HepG2 (cell line): ENCODE results near the gene SEMA3C. TPM values are rescaled to one million over a fixed set of nuclear protein-coding genes. Genes with fewer than 3 reads are reported as not detected.

Experiments used
- ATAC-seq: fragments of 200-7000 bp; cut with Tn5 transposase; 3 replicates; pipeline ENCODE4 v1.9.1; 2020; ENCODE audit warnings: mild to moderate bottlenecking, moderate library complexity
- BruUV-seq: library from RNA; stranded (reverse); fragments of 400-500 nt; replicated peaks from 2 replicates; lab custom pipeline; 2021; lab: Mats Ljungman, UMichigan
- CTCF ChIA-PET: fragments of 300-600 bp; formaldehyde crosslinking; extraction: SDS; loops from one replicate; lab custom pipeline; 2021; ENCODE audit warnings: low total read pairs, inconsistent platforms, low intra/inter-chr PET ratio; lab: Yijun Ruan, JAX
- POLR2A ChIA-PET: fragments of 350-600 bp; sonication (Branson Sonifier 250); formaldehyde crosslinking; loops from one replicate; lab custom pipeline; 2020; ENCODE audit warnings: antibody characterized with exemption, inconsistent platforms; lab: Yijun Ruan, JAX
- DNase-seq: peaks from one replicate; pipeline ENCODE4 v3.0.0-alpha.2; 2015; ENCODE audit warnings: low spot score
- FAIRE-seq: peaks from 3 replicates; lab custom pipeline; 2011; peaks lifted over from hg19 to GRCh38; lab: Jason Lieb, UNC
- H2AFZ ChIP-seq: one replicate; pipeline ENCODE4 v1.6.1; 2011; ENCODE audit warnings: low read length, inconsistent platforms
- H3K27ac ChIP-seq: fragments of 300-600 bp; 3 replicates; pipeline ENCODE4 v1.8.0; 2011; ENCODE audit warnings: mixed run types, mild to moderate bottlenecking, mixed read lengths, low read length, inconsistent platforms; ENCODE audit not compliant: insufficient read depth; ENCODE audit errors: extremely low read length
- H3K27me3 ChIP-seq, 2 experiments: fragments of 200-600 bp in 1 of 2; 2 replicates in 1 of 2; 3 replicates in 1 of 2; pipeline versions ENCODE4 v1.6.0 to v1.8.0; 2011; ENCODE audit warnings: low read length in 2 of 2, mild to moderate bottlenecking in 2 of 2, moderate library complexity in 2 of 2, inconsistent platforms in 1 of 2; ENCODE audit not compliant: insufficient read depth in 2 of 2, control insufficient read depth in 1 of 2
- H3K36me3 ChIP-seq, 2 experiments: fragments of 200-600 bp in 1 of 2; replicated peaks in 1 of 2; 2 replicates in 1 of 2; 3 replicates in 1 of 2; pipeline versions ENCODE4 v1.5.1 to v1.8.0; 2011; ENCODE audit warnings: low read length in 2 of 2, inconsistent platforms in 1 of 2; ENCODE audit not compliant: insufficient read depth in 2 of 2, control insufficient read depth in 1 of 2
- H3K4me1 ChIP-seq: 2 replicates; pipeline ENCODE4 v1.5.1; 2012; ENCODE audit warnings: low read length, inconsistent platforms; ENCODE audit not compliant: insufficient read depth
- H3K4me2 ChIP-seq: 2 replicates; pipeline ENCODE4 v1.6.0; 2011; ENCODE audit warnings: low read depth, low read length, inconsistent platforms
- H3K4me3 ChIP-seq, 3 experiments: fragments of 200-600 bp in 1 of 3; sonication (generic), shearing (Covaris generic) in 1 of 3; replicated peaks in 1 of 3; 2 replicates each; pipeline ENCODE4 v1.5.1; 2011 to 2016; ENCODE audit warnings: low read length in 3 of 3, inconsistent platforms in 2 of 3, low read depth in 2 of 3, mild to moderate bottlenecking in 2 of 3, control low read depth in 1 of 3, mixed read lengths in 1 of 3; ENCODE audit not compliant: insufficient read depth in 1 of 3
- H3K79me2 ChIP-seq: one replicate; pipeline ENCODE4 v1.6.1; 2011; ENCODE audit warnings: low read length, inconsistent platforms; ENCODE audit not compliant: insufficient read depth
- H3K9ac ChIP-seq: 2 replicates; pipeline ENCODE4 v1.6.0; 2011; ENCODE audit warnings: mild to moderate bottlenecking, low read depth, low read length, inconsistent platforms; ENCODE audit not compliant: insufficient read depth
- H3K9me3 ChIP-seq: 2 replicates; pipeline ENCODE4 v1.5.1; 2012; ENCODE audit warnings: mild to moderate bottlenecking, low read length
- H4K20me1 ChIP-seq: 2 replicates; pipeline ENCODE4 v1.6.0; 2011; ENCODE audit warnings: inconsistent platforms, mild to moderate bottlenecking, low read length, moderate library complexity; ENCODE audit not compliant: insufficient read depth
- CAMTA2 ChIP-seq: sonication (generic); formaldehyde crosslinking; IDR thresholded peaks from 2 replicates; pipeline ENCODE4 v1.4.0; 2020; ENCODE audit warnings: mild to moderate bottlenecking, missing genetic modification reagents, borderline replicate concordance
- CCAR2 ChIP-seq: fragments of 200-400 bp; formaldehyde crosslinking; optimal IDR thresholded peaks from 2 replicates; pipeline ENCODE3; 2018; ENCODE audit warnings: low read depth, mild to moderate bottlenecking, low read length, moderate library complexity
- FUBP1 ChIP-seq: sonication (generic); formaldehyde crosslinking; IDR thresholded peaks from 2 replicates; pipeline ENCODE4 v1.5.1; 2020; ENCODE audit warnings: missing genetic modification reagents, mild to moderate bottlenecking, borderline replicate concordance
- KMT2A ChIP-seq: sonication (generic); formaldehyde crosslinking; IDR thresholded peaks from 2 replicates; pipeline ENCODE4 v1.4.0; 2020; ENCODE audit warnings: missing genetic modification reagents
- RARG ChIP-seq: sonication (generic); formaldehyde crosslinking; IDR thresholded peaks from 2 replicates; pipeline ENCODE4 v1.4.0; 2020; ENCODE audit warnings: low read depth, mild to moderate bottlenecking, missing genetic modification reagents
- SIN3A ChIP-seq: IDR thresholded peaks from 2 replicates; pipeline ENCODE4 v1.6.1; 2011; ENCODE audit warnings: low read depth, mild to moderate bottlenecking, control low read depth, low read length, borderline replicate concordance
- ZNF292 ChIP-seq: sonication (generic); formaldehyde crosslinking; IDR thresholded peaks from 2 replicates; pipeline ENCODE4 v1.8.1; 2022; ENCODE audit warnings: mild to moderate bottlenecking, low read depth, missing genetic modification reagents, borderline replicate concordance
- ZNF326 ChIP-seq: sonication (generic); formaldehyde crosslinking; IDR thresholded peaks from 2 replicates; pipeline ENCODE4 v1.4.0; 2020; ENCODE audit warnings: missing genetic modification reagents, borderline replicate concordance
- WGBS: methylation state at CpG from one replicate; pipeline ENCODE4 v1.1.6; 2017; ENCODE audit warnings: low lambda C conversion rate; 5-methylcytosine and 5-hydroxymethylcytosine counted together
- in situ Hi-C: cut with HindIII; loops from 2 replicates; pipeline ENCODE4 v1.10.0; 2017; ENCODE audit warnings: low pct_unique_long_range_greater_than_20kb; ENCODE audit not compliant: extremely low pct_ligation_motif_present
- intact Hi-C: fragments of 100-400 bp; cut with micrococcal nuclease; formaldehyde crosslinking; loops from one replicate; pipeline ENCODE4 v1.10.0; 2022; ENCODE audit not compliant: unreplicated experiment
- polyA plus RNA-seq, 8 experiments: library from polyadenylated mRNA; depleted of rRNA in 3 of 8; stranded (reverse) in 7 of 8; unstranded in 1 of 8; fragments of >200 nt; fragmentation: Illumina TruSeq in 4 of 8; extraction: Trizol in 4 of 8; gene quantifications; 2 replicates each; pipeline versions ENCODE4 v1.2.1 to v1.2.3, GENCODE V29; 2011 to 2016; ENCODE audit warnings: low read depth in 4 of 8, missing spikeins in 1 of 8, mixed read lengths in 1 of 8; ENCODE audit not compliant: insufficient read depth in 1 of 8
- total RNA-seq, 5 experiments: library from RNA; depleted of rRNA; stranded (reverse); fragments of >200 nt; fragmentation: Illumina TruSeq; extraction: Trizol; gene quantifications; 2 replicates each; pipeline ENCODE4 v1.2.3, GENCODE V29; 2016; ENCODE audit warnings: low read depth in 1 of 5
- TF ChIP-seq, protein P1 (sequence below): sonication (generic); formaldehyde crosslinking; conservative IDR thresholded peaks from 2 replicates; pipeline ENCODE4 v1.8.0; 2022; ENCODE audit warnings: low read depth, missing genetic modification reagents
- TF ChIP-seq, protein P2 (sequence below): sonication (generic); formaldehyde crosslinking; IDR thresholded peaks from 2 replicates; pipeline ENCODE4 v1.4.0; 2020; ENCODE audit warnings: mild to moderate bottlenecking, low read depth, missing genetic modification reagents

The SEMA3C gene
- total and polyA plus RNA-seq, 2 of the 13 experiments (the other 11 are each of a cell fraction or from before 2014, with no cell fraction given), result 0.05 to 0.13 TPM

- TF ChIP-seq, protein P1, sequence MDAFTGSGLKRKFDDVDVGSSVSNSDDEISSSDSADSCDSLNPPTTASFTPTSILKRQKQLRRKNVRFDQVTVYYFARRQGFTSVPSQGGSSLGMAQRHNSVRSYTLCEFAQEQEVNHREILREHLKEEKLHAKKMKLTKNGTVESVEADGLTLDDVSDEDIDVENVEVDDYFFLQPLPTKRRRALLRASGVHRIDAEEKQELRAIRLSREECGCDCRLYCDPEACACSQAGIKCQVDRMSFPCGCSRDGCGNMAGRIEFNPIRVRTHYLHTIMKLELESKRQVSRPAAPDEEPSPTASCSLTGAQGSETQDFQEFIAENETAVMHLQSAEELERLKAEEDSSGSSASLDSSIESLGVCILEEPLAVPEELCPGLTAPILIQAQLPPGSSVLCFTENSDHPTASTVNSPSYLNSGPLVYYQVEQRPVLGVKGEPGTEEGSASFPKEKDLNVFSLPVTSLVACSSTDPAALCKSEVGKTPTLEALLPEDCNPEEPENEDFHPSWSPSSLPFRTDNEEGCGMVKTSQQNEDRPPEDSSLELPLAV (CRISPR knock-in tag), result no peak
- no peak for TF ChIP-seq FUBP1 (CRISPR knock-in tag)
- TF ChIP-seq, protein P2, sequence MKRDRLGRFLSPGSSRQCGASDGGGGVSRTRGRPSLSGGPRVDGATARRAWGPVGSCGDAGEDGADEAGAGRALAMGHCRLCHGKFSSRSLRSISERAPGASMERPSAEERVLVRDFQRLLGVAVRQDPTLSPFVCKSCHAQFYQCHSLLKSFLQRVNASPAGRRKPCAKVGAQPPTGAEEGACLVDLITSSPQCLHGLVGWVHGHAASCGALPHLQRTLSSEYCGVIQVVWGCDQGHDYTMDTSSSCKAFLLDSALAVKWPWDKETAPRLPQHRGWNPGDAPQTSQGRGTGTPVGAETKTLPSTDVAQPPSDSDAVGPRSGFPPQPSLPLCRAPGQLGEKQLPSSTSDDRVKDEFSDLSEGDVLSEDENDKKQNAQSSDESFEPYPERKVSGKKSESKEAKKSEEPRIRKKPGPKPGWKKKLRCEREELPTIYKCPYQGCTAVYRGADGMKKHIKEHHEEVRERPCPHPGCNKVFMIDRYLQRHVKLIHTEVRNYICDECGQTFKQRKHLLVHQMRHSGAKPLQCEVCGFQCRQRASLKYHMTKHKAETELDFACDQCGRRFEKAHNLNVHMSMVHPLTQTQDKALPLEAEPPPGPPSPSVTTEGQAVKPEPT (CRISPR knock-in tag), result no peak
- TF ChIP-seq SIN3A, result no peak
- TF ChIP-seq ZNF292 (CRISPR knock-in tag), result no peak
- TF ChIP-seq ZNF326 (CRISPR knock-in tag), result no peak
- TF ChIP-seq, all 625 proteins: peak for 0
Measured at GRCh38 chr7:80838643-80839042, 80.2 kb downstream of the SEMA3C start (continued).

- no peak overlapping the region for H3K4me2 ChIP-seq
- BruUV-seq, result no TSS peak
- H3K9me3 ChIP-seq, result no peaks in the 10 kb centered on the region
- DNase-seq, result no peak
- no peak for TF ChIP-seq CCAR2
- TF ChIP-seq RARG (CRISPR knock-in tag), result no peak
- no peak for TF ChIP-seq KMT2A
- TF ChIP-seq CAMTA2 (CRISPR knock-in tag), result no peak
- TF ChIP-seq, all 625 proteins: peak for 0
- Histone ChIP-seq H3K36me3 (no peaks in the 10 kb centered on the region), H3K27ac (no peak overlapping the region), H3K4me3 (no peak overlapping the region), H4K20me1 (no peaks in the 10 kb centered on the region), H3K4me1 (no peaks in the 10 kb centered on the region), H2AFZ (no peak overlapping the region), H3K9ac (no peak overlapping the region), H3K27me3 (no peaks in the 10 kb centered on the region), H3K79me2 (no peaks in the 10 kb centered on the region)
- ChIA-PET CTCF (no interaction called here), POLR2A (no interaction called here)
- FAIRE-seq, result no peak
- in situ Hi-C loops, result no loop called here
- intact Hi-C loops, result no loop called here
- whole genome bisulfite sequencing, result 4% methylated on average over 3 of the region's 3 CpGs
- no peak for ATAC-seq
Measured at GRCh38 chr7:80837345-80837744, 81.5 kb downstream of the SEMA3C start.
